H4 (cell line): ENCODE results near the gene SELPLG. TPM values are rescaled to one million over a fixed set of nuclear protein-coding genes. Genes with fewer than 3 reads are reported as not detected.
"Not testable (repeated sequence)": the region's sequence is repeated elsewhere in the genome, so short reads cannot be mapped to it uniquely, and the experiment has no call there.

Experiments used
- DNase-seq: peaks from one replicate; pipeline ENCODE4 v3.0.0-alpha.2; 2015; ENCODE audit warnings: low spot score
- total RNA-seq: library from RNA; depleted of rRNA; stranded (reverse); fragments of >200 nt; shearing (Covaris generic); gene quantifications from 2 replicates; pipeline ENCODE4 v1.2.3, GENCODE V29; 2014; rRNA removed

The SELPLG gene
- 2.8 and 3.4 TPM in 2 replicates for total RNA-seq

GRCh38 chr12:108633534-108634248 is at the start of gene SELPLG:
SELPLG (minus strand) TSS chr12:108633894; CDS start chr12:108624307, 9,587 bp downstream.
- no peak for DNase-seq

- DNase-seq: no peak
These were observed 47.6 kb upstream of the SELPLG start for GRCh38 chr12:108681317-108681716.

GRCh38 chr12:108679106-108679681 is 45.5 kb upstream of the SELPLG start:
- no peak for DNase-seq

- no peak for DNase-seq
These were observed 44.5 kb upstream of the SELPLG start for GRCh38 chr12:108678104-108678730.

- DNase-seq: no peak
These were observed 43.7 kb upstream of the SELPLG start for GRCh38 chr12:108677381-108677780.

- no peak for DNase-seq
These were observed 43.0 kb upstream of the SELPLG start for GRCh38 chr12:108676707-108677106.

- no peak for DNase-seq
These were observed 42.1 kb upstream of the SELPLG start for GRCh38 chr12:108675792-108676191.

- no peak for DNase-seq
These were observed 38.4 kb upstream of the SELPLG start for GRCh38 chr12:108672054-108672453.

- DNase-seq: no peak
These were observed 37.4 kb upstream of the SELPLG start for GRCh38 chr12:108671110-108671509.

- DNase-seq: no peak
These were observed 36.5 kb upstream of the SELPLG start for GRCh38 chr12:108670066-108670631.

GRCh38 chr12:108668542-108668941 is 34.8 kb upstream of the SELPLG start:
- no peak for DNase-seq

GRCh38 chr12:108668063-108668462 is 34.4 kb upstream of the SELPLG start:
- DNase-seq: no peak

GRCh38 chr12:108667349-108667748 is 33.7 kb upstream of the SELPLG start:
- DNase-seq: no peak

GRCh38 chr12:108666401-108666881 is 32.7 kb upstream of the SELPLG start:
- DNase-seq: no peak

GRCh38 chr12:108665608-108666202 is 32.0 kb upstream of the SELPLG start:
- no peak for DNase-seq

- DNase-seq: peak; percentile 85
These were observed 30.9 kb upstream of the SELPLG start for GRCh38 chr12:108664338-108665258.

- no peak for DNase-seq
These were observed 29.8 kb upstream of the SELPLG start for GRCh38 chr12:108663324-108664015.

GRCh38 chr12:108658115-108658514 is 24.4 kb upstream of the SELPLG start:
- DNase-seq: not testable (repeated sequence)

GRCh38 chr12:108657130-108657745 is 23.5 kb upstream of the SELPLG start:
- DNase-seq: no peak

- DNase-seq: not testable (repeated sequence)
These were observed 22.6 kb upstream of the SELPLG start for GRCh38 chr12:108656247-108656646.
